HG03135 (cell line): ENCODE measurements around the gene PROSER2.
"Not testable (repeated sequence)": the region's sequence is repeated elsewhere in the genome, so short reads cannot be mapped to it uniquely, and the experiment has no call there.

Source experiments
- ATAC-seq: cut with Tn5 transposase; IDR thresholded peaks from one replicate; pipeline ENCODE4 v1.9.1; 2021; ENCODE audit warnings: mild to moderate bottlenecking, moderate library complexity; ENCODE audit not compliant: unreplicated experiment

PROSER2 gene

DNA sequence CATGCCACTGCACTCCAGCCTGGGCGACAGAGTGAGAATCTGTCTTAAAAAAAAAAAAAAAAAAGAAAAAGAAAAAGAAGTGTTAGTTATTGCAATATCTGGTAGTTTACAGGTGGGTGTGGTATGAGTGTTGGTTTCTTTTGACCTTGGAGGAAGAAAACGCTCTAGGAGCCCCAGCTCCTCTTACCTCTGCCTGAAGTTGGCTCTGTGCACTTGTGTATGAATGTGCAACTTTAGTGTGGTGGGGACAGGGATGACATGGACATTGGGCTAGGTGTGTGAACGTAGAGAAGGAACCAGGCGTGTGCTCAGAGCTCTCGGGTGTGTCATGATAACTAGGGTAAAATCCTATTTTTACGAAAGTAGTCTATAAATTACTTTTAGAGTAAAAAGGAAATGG lies 11.9 kb downstream of the PROSER2 start:
- no peak for ATAC-seq

DNA sequence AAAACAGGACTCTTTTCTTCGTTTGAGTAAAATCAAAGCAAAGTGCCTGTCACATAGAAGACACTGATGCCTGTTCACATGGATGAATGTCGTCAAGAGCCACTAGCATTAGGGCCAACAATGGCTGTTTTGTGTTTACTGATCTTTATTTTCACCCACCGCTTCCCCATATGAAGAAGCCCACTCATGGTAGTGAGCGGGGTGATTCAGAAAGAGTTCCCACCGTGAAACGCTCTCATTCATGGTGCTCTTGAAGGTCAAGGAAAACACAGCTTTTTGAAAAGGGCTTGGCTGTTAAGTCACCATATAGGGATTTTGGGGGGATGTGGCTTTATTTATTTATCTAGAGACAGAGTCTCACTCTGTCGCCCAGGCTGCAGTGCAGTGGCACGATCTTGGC lies 12.5 kb downstream of the PROSER2 start:
- no peak for ATAC-seq

DNA sequence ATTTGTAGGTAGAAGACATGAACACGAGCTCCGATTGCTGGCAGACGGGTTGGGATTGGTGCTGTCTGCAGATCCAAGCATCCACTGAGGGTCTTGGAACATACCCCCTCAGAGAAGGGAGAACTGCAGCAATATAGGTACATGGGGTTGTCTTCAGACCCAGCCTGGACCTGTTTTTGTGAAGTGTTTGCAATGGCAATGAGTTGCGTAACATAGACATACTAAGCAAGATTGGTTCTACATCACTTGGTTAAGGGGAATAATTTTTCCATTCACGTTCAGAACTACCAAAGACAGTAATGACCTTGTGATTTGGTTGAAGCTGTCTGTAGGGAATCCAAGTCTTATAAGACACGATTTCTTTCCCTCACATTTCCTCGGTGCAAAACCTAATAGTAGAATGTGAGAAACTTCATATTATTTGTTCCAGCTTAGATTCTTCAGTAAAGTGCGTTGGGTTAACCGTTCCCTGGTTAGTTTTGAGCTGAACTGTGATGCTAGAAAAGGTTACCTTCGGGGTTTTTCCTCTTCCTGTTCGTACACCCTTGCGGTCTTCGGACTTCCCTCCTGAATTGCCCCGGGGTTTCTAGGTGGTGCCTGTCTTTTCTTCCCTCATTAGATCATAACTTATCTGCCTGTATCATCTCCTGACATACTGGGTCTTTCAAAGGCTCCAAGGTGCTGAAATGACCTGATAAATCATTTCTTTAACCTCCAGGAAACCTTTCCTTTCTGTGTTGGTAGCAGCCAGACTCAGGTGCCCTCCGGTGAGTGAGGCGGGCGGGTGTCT lies 14.4 kb downstream of the PROSER2 start:
- no peak for ATAC-seq

DNA sequence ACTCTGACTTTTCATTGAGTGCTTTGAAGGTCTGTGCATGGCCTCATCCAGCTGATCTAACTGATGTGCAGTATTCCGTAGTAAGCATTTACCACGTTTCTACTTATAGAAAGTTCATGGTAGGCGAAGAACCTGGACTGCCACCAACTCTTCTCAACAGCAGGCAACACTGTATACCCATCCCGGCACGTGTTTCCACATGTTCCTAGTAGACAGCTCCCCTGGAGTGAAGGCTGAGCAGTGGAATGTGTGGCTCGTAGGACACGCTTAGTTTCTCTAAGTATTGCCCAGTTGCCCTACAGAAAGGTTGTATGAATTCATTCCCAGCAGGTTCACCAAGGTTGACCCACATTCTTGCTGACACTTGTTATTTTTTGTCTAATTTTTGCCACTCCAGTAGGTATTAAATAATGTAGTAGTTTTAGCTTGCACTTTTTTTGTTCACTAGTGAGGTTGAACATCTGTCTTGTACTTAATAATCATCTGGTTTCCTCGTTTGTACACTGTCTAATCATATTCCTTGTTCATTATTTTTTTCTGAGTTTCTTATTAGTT lies 15.2 kb downstream of the PROSER2 start:
- no peak for ATAC-seq

DNA sequence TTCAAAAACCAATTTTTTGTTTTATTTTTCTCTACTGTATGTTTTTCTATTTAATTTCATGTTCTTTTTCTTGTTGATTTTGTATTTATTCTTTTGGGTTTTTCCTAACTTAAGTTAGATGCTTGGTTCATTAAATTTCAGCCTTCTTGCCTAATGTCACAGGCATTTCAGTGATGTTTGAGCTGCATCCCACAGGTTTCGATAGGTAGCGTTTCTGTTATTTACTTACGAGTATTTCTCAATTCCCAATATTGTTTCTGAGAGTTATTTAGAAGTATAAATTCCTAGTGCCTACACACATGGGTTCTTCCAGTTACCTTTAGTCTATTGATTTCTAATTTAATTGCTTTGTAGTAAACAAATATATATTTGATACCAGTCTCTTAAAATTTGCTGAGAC lies 18.2 kb downstream of the PROSER2 start:
- no peak for ATAC-seq

DNA sequence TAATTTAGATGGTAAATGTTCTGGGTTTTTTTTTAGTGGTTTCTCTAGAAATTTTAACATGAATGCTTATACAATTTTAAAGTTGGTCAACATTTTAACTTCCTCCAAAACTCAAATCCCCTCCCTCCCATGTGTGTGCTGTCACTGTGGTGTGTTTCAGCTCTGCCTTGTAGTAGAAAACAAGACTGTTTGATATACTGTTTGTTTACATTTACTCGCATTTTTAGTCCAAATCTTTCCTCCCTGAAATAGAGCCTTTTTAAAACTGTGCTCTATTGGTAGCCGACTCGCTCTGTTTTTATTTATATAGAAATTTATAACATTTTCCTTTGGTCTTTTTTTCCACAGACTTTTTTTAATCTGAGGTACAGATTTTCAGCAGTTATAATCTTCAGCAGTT lies 19.3 kb downstream of the PROSER2 start:
- no peak for ATAC-seq

DNA sequence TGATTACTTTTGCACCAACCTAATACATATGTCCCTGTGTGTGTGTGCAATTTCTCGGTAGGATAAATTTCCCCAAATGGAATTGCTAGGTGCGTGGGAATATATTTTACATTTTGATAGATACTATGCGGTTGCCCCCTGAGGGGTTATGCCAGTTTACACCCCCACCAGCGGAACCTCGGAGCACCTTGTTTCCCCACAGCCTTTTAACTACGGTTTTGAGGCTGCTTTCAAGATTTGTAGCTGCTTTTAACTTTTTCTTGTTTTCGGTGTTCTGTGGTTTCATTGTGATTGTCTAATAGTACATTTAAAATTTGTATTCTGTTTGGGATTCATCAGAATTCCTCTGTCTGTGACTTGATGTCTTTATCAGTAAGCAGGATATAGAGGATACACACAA lies 22.0 kb downstream of the PROSER2 start:
- ATAC-seq = no peak

DNA sequence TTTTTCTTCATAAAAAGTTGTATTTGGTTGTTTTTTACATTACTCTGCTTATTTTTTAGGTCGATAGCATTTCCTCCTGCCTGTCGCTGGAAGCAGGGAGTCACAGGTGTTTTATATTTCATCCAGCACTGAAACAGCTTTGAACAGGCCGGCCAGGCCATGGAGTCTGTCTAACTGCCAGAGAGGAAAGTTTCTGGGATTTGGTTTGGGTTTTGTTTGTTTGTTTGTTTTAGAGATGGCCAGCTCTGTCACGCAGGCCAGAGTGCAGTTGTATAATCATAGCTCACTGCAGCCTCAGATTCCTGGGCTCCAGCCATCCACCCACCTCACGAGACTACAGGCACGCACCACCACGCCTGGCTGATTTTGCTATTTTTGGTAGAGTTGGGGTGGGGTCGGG lies 23.4 kb downstream of the PROSER2 start:
- no peak for ATAC-seq

DNA sequence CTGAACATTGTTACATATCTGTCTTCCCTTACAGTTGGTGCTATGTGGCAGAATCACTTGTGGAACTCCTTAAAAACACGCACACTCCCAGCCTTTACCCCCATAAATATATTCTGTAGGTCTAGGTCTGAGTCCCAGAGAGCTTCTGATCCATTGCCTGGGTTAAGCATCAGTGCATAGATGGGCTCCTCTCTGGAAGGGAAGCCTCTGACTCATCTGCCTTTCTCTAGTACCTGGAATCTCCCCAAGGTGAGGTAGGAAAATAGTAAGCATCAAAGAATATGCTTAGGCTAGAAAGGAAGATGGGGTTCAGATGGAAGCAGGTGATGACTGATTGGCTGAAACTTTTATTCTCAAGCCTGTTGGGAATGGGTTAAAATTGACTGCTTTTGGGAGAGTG lies 26.1 kb downstream of the PROSER2 start:
- no peak for ATAC-seq

DNA sequence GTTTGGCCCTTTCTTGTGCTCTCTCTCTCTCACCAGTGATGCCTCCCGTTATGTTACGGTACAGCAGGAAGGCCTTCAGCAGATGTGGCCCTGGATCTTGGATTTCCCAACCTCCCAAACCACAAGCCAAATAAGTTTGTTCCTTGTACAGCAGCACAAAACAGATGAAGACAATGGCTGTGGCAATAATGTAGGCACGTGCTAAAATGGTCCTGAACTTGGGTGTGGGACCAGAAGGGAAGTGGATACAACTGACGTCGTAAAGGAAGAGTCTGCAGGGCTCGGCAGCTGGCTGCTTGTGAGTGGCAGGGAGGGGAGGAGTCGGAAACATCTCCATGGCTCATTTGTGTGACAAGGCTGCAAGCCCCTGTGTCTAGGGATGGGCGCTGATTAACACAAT lies 26.8 kb downstream of the PROSER2 start:
- ATAC-seq = no peak

DNA sequence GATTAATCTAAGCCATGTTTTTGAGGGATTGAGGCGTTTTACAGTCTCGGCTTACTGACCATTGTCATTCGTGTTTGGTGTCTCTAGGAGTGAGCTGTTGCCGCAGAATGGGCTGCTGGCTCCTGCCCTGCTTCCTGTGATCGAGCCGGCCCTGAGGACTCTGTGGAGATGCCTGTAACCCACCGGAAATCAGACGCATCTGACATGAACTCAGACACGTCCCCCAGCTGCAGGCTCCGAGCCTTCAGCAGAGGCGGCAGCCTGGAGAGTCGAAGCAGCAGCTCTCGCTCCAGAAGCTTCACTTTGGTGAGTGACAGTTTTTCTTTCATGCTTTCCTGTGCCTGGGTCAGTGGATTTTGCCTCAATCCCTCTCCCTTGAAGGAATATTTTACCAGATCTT lies 28.8 kb downstream of the PROSER2 start:
- no peak for ATAC-seq

DNA sequence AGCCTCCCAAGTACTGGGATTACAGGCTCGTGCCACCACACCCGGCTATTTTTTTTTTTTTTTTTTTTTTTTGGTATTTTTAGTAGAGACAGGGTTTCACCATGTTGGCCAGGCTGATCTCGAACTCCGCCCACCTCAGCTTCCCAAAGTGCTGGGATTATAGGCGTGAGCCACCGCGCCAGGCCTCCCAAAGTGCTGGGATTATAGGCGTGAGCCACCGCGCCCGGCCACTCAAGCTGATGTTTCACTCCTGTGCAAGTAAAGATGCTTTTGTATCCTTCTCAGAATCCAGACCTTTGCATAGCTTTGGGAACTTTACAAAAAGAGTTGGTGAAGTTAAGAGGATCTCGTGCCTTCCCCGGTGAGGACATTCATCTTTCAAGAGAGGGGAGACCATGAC lies 29.5 kb downstream of the PROSER2 start:
- ATAC-seq = not testable (repeated sequence)

DNA sequence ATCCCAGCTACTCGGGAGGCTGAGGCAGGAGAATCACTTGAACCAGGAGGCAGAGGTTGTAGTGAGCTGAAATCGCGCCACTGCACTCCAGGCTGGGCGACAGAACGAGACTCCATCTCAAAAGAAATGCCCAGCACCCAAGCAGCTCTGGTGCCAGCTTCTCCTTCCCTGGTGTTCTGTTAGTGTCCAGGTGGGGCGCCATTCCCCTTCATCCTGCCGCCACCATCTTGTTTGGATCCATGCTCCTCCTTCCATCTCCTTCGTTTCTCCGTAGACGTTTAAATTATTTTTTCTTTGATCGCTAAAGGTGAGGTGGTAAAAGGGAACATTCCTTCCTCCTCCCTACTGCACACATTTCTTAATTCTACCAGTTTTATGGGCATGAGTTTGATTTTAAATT lies 30.3 kb downstream of the PROSER2 start:
- ATAC-seq = no peak

DNA sequence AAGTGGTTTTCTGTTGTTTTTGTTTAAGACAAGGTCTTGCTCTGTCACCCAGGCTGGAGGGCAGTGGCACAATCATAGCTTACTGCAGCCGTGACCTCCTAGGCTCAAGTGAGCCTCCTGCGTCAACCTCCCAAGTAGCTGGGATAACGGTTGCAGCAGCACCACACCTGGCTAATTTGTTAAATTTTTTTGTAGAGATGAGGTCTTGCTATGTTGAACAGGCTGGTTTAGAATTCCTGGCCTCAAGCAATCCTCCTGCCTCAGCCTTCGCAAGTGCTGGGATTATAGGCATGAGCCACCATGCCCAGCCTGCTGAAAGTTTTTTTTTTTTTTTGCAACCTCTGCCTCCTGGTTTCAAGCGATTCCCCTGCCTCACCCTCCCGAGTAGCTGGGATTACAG lies 31.1 kb downstream of the PROSER2 start:
- ATAC-seq = no peak

DNA sequence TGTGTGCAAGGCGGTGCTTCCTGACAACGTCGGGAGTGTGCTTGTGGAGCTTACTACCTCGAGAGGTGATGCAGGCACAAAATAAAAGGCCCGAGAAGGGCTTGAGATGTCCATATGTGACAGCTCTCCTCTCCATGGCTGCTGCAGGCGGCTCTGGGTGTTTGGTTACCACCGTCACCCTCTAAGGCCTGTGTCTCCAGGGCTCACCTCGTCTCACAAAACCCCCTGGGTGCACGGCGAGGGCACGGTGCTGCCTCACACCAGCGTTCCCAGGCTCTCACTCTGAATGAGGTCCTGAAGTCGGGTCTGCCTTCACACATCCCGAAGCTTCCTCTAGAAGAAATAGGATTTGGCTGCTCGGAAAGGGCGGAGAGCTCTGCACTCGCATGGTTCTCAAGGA lies 32.9 kb downstream of the PROSER2 start:
- no peak for ATAC-seq

DNA sequence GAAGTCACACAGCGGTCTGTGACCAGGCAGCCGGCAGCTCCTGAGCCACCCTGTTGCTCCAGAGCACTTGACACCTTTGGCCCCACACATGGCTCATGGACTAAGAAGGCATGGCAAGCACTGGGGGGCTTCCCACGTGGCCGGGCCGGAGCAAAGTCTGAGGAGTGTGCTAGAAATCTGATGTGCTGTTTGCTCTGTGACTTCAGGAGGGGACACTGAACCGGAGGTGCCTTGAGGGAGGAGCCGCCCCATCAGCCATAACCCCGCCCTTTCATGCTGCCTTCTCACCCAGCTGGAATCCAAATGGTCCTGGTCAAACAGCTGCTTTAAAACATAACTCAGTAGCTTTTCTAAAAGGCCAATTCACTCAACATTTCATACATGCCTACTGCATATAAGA lies 33.5 kb downstream of the PROSER2 start:
- ATAC-seq = no peak

DNA sequence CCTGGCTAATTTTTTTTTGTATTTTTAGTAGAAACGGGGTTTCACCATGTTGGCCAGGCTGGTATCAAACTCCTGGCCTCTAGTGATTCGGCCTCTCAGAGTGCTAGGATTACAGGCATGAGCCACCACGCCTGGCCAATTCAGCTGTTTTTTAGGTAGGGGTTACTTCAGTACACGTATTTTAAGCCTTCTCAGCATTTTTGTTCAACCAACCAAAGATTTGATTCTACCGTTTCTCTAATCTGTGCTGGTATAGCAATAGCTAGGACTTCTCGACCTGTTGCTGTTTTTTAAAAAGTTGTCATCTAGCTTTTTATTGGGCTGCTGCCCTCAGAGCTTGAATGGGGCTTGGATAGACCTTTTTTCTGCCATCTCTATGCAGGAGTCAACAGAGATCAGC lies 34.9 kb downstream of the PROSER2 start:
- no peak for ATAC-seq

DNA sequence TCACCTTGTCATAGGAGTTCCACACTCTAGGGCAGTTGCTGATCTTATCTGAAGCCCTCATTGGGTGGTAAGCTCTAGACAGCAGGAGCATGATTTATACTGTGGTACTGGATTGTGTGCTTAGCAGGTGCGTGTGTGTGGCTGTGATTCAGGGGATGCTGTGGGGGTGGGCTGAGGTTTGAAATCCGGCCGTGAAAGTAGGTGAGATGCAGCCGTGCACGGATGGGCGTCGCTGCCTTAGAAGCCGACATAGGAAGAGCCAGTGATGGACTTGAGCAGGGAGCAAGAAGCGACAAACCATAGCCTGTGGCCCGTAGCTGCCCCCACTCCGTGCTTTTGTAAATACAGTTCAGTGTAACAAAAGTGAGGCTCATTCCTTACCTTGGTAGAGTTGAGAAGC lies 38.2 kb downstream of the PROSER2 start:
- no peak for ATAC-seq

DNA sequence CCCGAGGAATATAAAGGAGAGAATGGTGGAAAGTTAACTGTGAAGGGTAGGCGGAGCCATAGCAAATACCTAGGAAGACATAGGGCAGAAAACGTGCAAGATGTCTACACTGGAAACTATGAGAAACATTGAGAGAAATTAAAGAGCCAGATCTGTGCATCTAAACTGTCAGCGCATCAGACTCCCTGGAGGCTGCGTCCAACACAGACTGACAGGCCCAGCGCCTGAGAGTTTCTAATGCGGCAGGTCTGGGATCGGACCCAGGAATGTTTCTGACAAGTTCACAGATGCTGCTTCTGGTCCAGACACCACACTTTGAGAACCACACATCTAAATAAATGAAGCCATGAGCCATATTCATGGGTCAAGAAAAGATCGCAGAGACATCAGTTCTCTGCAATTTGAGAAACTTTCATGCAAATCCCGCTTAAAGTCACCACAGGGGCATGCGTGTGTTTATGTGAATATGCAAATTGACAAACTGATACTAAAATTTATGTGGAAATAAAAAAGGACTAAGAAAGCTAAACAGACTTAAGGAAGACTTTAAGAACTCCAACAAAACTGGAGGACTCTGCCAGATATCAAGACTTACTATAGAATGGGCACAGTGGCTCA lies 38.8 kb downstream of the PROSER2 start:
- ATAC-seq = no peak

DNA sequence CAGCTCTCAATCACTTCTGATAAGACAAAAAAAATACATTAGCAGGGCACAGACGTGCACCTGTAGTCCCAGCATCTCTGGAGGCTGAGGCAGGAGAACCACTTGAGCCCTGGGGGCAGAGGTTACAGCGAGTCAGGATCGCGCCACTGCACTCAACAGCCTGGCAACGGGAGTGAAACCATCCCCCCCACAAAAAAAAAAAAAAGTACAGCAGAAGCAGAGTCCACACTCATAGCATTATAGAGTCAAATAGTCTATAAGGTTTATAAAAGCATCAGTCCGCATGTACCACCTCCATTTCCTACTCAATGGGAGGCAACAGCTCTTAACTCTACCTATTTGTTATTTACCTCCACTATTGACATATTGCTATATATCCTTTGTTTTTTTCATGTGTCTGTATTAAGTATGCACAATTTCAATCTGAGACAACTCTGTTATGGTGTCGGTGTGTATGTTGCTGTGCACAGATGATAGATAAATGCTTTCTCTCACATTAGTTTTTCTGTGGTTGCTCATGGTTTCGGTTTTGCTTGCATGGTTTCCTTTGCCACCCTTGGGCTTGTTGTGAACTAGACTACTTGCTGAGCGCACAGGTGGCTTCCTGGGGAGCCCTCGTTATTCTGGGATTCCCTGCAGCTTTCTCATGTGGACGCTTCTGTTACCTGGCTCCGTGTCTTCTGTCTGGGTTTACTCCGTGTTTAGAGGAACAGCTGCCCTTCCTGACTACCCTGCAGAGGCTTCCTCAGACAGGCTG lies 40.4 kb downstream of the PROSER2 start:
- peak; percentile 97 for ATAC-seq

DNA sequence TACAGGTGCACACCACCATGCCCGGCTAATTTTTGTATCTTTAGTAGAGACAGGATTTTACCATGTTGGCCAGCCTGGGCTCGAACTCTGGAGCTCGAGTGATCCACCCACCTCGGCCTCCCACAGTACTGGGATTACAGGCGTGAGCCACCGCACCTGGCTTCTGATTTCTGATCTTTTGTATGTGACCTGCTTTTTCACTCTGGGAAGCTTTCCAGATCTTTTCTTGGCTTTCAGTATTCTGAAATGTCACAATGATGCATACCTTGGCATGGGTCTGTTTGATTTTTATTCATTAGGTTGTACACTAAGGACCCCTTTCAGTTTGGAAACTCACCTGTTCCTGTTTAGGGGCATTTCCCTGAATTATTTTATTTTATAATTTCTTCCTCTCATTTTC lies 41.6 kb downstream of the PROSER2 start:
- no peak for ATAC-seq

DNA sequence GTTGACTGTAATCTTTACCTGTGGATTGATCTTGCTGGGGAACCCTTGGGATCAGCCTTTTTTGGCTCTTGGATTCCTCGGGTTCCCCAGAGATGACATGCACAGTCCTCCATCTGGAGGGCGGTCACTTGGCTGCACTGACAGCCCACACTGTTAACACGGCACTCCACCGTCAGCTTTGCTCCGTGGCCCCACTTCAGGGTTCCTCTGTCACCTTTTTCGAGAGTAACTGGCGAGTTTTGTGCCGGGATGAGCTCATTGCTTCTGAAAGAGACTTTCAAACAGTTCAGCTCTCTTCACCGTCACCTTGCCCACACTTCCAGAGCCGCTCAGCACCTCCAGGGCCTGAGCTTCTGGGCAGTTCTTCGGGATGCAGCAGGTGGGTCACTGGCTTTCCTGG lies 42.4 kb downstream of the PROSER2 start:
- ATAC-seq = no peak
